NCI-H345 (cell line): ENCODE results near the gene MYO1E.
"Not testable (repeated sequence)": the region's sequence is repeated elsewhere in the genome, so short reads cannot be mapped to it uniquely, and the experiment has no call there.

Experiments used
- DNase-seq: peaks from one replicate; lab custom pipeline; 2025; lab: John Stamatoyannopoulos, UW

MYO1E gene

DNA sequence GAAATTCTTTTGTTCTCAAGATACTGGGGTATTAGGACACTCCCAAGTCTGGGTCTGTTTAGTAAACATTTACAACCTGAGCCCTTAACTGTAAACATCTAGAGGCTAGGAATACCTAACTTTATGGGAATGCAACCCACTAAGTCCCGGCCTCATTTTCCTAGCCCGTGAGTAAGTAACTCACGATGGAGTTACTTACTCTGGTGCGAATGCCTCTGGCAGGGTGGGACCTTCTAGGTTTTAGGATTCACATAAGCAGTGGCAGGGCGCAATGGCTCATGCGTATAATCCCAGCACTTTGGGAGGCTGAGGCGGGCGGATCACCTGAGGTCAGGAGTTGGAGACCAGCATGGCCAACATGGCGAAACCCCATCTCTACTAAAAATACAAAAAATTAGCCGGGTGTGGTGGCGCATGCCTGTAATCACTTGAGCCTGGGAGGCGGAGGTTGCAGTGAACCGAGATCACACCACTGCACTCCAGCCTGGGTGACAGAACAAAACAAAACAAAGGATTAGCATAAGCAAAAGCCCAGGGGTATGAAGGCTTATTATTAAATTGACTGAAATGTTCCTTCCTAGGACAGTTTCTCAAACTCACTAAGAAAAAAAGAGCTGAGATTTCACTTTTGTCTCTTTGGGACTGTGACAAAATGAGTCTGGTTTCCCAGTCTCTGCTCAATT, 14.7 kb upstream of the MYO1E start:
- DNase-seq, result not testable (repeated sequence)

DNA sequence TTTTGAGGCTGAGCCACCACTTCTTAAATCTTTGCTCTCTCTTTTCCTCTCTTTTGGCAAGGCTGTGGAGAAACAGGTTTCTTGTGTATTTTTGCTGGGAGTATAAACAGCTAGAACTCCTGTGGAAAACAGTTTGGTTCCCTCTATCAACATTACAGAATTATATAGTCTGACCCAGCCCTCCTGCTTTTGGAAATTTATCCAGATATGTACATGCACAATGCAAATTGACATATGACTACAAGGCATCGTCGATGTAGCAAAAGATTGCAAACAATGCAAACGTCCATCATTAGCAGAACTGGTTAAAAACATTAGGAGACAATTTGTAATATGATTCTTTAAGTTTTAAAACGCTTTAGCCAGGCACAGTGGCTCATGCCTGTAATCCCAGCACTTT, 12.5 kb upstream of the MYO1E start:
- DNase-seq, result no peak

DNA sequence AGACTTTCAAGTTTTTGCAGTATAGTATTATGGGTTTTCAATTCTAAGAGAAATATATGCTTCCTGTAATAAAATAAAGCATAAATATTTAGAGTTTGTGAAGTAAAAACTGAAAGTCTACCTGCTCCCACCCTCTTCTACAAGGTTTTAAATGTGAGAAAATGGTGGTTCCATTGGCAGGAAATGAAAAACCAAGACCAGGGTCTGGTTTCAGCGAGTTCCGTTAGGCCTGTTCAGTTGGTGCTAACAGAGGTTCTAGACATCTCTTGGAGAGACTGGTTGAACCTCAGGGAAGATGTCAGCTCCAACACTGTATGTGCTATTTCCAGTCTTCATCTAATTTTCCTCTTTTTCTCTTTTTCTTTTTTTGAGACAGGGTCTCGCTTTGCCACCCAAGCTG, 11.8 kb upstream of the MYO1E start:
- no peak for DNase-seq

DNA sequence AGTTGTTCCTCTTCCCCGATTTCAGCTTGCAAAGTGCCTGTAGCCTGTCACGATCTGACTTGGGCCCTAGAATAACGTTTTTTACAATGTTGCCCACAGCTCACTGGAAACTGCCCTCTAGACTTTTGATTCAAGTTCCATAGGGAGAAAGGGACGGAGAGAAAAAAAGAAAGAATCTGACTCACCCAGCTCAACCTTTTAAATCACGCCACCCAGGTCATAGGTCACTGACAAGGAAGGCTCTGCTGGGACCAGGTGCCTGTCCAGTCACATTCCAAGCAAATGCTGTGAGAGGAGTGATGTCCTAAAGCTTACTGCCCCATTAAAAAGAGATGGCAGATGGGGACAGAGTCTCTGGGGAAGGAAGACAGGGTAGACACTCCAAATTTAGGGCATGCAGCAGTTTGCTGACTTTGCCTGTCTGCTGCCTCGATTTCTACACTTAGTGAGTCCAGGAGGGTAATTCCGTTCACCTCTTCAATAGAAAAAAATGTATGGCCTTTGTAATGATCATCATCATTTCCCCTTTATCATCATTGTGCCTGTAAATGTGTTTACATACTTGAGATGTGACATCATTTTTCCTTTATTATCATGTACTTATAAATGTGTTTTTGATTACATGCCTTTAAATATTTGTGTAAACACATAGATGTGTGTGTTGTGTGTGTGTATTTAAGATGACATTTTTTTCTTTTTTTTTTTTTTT, 8.4 kb upstream of the MYO1E start:
- DNase-seq, result no peak

DNA sequence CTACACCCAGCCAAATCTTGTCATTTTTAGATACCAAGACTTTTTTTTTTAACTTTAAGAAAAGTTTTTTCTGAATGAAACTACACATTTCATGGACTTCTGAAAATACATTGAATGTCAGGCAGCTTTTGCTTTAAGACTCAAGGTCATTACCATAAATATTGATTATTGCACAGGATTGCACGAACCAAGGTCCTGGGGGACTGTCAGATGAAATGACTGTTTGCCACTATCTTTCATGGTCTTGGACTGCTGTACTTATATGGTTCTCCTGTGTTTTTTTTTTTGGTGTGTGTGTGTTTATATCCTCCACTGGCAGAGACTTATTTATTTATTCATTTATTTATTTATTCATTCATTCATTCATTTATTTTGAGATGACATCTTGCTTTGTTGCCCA, 6.9 kb upstream of the MYO1E start:
- no peak for DNase-seq

DNA sequence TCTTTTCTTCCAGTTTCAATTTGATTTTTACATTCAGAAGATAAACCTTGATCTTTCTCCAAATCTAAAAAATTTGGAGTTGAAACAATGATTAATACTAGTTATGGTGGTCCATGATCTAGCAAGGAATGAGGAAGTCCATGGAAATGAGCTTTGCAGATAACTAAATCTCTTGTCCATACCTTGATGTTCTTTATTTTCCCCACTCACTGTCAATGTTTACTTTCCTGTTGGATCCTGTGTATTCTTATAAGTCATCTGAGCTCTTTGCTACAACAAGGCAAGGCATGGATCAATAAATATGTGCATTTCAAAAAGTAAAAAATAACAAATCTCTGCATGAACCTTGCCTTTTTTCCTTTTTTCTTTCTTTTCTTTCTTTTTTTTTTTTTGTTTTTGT, 6.2 kb upstream of the MYO1E start:
- no peak for DNase-seq

DNA sequence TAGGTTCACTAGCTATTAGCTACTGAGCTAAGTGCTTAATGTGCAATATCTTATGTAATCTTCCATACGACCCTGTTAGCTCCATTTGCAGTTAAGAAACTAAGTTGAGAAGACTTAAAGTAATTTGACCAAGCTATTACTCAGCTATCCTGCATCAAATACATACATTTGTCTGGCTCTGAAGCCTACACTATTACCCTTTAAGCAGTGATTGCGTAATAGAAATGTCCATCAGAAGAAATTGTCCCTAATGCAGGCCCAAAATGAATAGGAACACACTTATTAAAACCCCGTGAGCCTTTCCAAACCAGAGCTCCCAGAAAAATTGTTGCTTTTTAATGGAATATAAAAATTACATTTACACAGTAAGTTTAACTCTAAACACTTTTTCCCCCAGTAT, 5.3 kb upstream of the MYO1E start:
- no peak for DNase-seq

DNA sequence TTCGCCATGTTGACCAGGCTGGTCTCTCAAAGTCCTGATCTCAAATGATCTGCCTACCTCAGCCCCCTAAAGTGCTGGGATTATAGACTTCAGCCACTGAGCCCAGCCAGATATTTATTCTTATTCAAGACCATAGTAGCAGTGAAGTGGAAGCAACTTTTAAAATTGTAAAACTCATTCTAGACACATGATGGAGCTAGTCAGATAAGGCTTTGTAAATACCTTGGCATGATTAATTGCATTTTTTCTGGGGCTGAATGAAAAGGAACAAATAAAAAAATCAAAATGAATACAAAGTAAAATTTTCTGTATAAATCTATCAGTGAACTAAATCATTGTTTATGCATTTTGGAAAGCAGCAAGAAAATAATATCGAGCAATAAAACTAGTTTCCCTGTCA, 4.1 kb upstream of the MYO1E start:
- DNase-seq, result no peak

DNA sequence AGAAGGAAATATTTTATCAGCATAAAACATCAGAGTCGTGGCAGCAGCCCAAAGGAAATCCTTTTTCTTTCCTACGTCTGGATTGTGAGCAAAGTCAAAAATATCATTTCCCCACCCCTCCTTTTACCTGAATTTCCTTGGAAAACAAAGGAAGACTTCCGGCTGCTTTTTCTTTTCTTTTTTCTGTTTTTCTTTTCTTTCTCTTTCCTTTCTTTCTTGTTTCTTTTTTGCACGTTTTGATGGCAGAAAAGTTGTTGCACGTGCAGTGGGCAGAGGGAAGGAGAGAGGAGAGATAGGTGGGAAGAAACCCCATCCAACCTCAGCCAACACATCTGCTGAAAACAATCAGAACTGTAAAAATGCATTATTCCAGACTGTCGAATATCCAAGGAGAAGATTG, 544 bp upstream of the MYO1E start:
- DNase-seq, result no peak

DNA sequence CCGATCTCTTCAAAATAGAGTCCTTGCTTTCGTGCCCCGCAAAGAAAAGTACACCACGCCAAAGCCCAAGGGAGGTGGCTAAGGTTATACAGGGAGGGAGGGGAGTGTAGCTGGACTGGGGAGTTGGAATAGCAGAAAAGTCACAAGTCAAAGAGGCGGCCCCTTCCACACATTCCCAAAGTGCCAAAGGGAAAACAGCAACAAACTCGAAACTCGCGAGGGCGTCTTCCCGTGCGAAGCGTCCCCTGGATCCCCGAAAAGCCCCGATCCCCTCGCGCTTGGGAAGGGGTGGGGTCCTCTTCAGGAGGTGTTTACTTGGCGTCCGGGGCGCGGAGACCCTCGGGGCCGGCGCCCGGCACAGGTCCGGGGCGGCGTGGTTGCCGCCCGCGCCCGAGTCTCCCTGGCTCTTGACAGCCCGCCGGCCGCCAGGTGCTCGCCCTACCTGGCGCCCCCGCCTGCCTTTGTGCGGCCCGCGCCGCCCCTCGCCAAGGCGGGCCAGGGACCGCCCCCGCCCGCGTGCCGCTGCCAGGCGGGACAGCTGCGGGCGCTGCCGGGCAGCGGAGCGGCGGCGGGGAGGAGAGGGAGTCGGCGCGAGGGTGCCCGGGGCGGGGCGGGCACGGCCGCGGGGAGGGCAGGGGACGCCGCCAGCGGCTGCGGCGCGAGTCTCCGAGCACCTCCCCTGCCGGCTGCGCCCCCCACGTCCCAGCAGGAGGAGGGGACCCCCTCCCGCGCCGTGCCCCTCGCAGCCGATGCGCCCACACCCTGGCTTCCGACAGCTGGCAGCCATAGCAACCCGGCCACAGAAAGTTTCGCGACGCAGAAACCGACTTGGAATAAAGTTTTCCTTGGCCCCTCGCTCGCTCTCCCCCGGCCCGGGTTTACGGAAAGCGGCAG, 966 bp downstream of the MYO1E start:
- DNase-seq, result peak; percentile 28

DNA sequence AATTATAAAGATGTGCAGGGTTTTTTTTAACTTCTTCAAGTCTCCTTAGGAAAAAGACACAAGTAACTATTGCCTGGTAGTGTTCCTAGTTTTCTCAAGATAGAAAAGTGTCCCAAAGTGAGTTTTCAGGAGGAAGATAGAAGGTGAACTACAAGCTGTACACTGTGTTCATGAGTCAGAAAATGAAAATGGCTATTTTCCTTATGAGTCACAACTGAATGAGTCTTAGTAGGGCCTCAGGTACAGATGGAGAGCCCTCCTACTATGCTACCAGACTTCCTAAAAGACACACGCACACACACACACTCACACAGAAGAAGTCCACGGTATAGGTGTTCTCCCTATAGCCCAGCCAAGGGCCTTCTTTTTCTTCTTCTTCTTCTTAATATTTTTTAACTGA, 3.1 kb downstream of the MYO1E start:
- DNase-seq, result no peak

DNA sequence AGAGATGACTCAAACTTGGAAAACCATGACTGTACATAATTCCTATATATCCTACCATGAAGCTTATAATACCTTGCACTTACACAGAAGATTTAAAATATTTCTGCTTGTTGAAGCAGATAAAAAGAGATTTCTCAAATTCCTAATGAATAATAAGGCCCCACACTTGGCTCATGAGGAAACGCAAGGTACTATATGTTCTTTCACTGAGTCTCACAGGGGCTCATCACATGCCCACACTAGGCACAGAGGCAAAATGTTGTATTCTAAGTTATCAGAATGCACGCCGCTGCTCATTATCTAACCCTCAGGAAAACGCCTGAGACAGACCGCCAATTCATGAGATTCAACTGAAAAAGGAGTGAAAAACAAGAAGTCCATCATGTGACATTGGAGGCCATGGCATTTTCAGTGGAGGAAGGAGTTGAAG, 5.6 kb downstream of the MYO1E start:
- no peak for DNase-seq

DNA sequence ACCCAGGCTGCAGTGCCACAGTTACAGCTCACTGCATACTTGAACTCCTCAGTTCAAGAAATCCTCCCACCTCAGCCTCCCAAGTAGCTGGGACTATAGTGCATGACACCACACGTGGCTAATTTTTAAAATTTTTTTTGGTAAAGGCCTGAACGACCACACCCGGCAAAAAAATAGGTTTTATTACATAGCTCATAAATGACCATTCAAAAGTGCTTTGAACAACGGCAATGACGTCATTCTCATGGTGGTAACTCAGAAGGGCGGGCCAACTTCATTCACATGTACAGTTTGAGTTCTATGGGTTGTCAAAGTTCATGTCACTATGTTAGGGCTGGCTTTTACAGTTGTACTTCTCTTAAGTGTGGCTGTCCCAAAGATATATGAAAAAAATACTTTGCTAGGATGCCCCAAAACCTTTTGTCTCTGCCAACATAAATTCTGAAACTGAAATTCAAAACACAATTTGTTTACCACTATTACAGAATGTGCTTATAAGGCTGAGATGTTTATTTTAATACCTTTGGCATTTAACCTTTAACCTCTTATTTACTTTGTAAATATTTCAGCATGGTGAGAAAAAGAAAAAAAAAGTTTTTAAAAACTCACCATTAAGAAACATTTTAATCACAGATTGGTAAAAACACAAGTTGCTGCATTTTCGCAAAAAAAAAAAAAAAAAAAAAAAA, 6.2 kb downstream of the MYO1E start:
- no peak for DNase-seq

DNA sequence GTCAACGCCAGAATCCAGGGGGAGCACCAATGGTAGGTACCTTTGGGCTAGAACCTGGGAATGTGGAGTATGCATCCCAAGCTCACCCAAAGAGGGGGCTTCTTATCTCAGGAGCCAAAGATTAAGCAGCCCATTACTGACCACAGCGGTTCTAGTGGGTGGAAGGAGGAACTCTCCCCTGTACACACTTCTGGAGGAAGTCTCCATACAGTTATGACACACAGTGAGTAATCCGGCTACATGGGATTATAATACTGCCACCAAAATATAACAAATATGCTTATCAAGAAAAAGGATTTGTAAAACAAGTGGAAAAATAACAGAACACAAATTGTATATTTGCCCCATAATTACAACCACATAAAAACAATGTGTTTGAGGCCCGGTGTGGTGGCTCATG, 8.4 kb downstream of the MYO1E start:
- no peak for DNase-seq

DNA sequence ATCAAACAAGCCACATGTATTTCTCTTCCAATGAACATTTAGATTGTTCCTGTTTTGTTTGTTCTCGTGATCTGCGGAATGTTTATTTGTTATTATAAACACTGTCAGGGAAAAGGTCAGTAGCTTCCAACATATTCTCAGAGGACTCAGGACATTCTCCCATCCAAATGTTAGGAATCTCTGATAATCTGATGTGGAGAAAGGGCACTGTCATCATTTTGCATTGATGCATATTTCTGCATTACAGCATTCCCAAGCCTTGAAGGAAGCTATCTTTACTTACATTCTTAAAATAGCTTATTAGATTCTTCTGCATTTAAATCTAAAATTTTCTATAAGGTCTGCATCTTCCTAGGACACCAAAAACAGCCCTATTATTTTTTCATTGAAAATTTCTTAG, 10.3 kb downstream of the MYO1E start:
- no peak for DNase-seq

DNA sequence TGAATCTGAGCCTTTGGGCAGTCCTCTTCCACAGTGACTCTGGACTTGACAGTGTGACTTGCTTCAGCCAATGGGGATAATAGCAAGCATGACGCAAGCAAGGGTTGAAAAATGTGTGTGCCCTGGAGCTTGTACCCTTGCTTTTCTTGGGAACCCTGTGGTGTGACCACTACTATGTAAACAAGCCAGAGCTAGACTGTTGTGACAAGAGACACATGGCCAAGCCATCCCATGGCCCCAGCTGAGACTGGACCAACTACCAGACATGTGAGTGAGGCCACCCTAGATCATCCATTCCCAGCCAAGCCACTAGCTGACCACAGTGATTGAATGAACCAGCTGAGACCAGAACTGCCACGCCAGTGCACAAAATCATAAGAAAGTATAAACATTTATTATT, 11.8 kb downstream of the MYO1E start:
- no peak for DNase-seq

DNA sequence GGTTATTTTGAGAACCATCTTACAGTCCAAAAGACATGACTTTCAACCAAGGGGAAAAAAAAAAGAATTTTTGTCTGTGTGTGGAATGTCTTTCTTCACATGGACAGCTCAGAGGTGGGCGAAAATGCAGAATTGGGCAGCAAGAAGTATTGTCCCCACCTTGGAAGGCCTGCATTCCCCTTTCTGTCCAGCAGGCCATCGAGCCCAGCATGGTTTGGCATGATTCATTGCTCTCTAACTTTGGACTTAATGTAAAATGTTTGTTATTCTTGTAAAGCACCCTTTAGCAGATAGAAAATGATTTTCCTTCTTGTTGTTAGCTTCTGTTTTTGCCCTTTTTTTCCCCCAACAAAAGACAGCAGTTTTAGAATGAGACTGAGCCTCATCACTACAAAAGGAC, 12.4 kb downstream of the MYO1E start:
- no peak for DNase-seq

DNA sequence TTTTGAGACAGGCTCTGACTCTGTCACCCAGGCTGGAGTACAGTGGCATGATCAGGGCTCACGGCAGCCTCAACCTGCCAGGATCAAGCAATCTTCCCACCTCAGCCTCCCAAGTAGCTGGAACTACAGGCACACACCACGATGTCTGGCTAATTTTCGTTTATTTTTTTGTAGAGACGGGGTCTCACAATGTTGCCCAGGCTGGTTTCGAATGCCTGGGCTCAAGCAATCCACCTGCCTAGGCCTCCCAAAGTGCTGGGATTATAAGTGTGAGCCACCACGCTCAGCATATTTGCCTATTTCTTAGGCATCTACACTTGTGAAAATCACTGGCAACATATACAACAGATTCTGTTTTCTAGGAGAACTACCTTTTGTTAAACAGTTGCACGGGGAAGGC, 16.9 kb downstream of the MYO1E start:
- no peak for DNase-seq

DNA sequence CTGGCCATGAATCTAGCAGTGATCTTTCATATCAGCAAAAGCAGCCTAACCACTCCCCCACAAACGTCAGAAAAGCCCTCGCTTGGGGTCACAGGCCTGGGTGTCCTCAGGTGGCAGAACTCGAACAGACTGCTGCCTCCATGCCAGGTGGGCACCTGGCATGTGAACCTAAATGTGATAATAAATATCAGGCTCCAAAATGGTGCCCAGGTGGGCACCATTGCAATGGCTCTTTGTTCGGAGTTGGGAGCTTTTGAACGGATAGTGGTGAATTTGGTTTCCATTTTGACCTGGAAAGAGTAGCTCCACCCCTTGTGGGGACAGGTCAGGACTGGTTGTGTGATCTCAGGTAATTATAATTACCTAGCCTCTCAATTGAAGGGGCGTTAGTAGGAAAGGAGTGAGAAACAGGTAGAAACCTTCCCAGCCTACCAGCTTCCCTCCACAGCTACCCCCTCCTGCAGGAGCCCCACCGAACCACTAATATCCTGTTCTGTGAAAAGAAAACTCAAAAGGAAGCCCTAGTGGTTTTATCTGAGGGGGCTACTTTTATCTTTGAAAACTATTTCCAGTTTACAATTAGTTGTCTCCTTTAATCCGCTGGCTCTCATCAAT, 18.1 kb downstream of the MYO1E start:
- no peak for DNase-seq

DNA sequence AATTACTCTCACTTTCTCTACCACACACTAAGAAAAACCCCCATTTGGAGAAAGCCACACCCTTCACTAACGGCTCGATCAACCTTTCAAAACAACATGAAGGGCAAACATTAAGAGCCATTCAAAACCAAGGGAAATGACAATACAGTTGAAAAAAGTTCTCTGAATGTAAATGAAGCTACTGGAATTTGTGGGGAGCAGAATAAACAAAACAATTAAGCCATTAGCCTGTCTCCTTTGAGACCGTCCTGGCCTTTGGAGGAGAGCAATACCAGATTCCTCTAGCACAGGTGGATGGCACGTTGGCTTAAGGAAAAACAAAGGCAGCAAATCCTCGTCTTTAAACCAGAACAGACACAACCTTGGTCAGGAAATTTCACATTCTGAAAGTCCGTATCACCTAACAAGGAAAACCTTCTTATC, 18.7 kb downstream of the MYO1E start:
- DNase-seq, result no peak

DNA sequence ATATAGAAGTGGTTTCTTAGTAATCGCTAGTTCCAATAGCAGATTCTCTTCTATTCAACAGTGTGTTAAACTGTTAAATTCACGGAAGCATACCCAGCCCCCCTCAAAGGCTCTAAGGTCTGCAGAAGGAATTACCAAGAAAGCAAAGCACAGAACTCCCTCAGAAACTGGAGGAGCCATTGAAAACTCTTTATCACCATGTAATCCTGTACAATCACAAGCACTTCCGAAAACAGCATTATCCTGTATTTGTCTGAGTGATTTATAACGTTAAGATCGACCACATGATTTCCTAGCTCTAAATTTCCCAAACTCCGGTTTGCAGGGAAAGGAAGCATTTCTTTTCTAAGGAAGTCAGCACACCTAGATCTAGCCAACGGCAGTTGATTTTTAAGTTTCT, 20.0 kb downstream of the MYO1E start:
- DNase-seq, result no peak

DNA sequence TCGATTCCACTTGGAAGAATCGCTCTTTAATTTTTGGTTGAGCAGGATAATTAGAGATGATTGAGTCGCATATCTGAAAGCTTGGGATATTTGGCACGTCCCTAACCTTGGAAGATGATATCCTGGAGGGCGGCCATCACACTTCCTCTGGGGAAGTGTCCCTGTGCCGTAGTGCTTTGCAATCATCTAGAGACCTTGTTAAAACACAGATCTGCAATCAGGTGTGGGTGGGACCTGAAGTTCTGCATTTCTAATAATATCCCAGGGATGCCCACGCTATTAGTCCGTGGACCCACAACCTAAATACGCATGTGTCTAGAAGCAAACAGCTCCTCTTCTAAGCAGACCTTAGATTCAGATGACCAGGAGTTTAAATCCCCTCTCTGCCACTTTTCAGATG, 20.5 kb downstream of the MYO1E start:
- no peak for DNase-seq
